ENCODE results near the gene TNNT2. TPM values are rescaled to one million over a fixed set of nuclear protein-coding genes. Genes with fewer than 3 reads are reported as not detected.

TNNT2 gene
- total RNA-seq, 1 experiment from 2014 or later: not detected

GRCh38 chr1:201348211-201348566 lies 29.3 kb downstream of the TNNT2 start:
- Histone ChIP-seq H3K4me1 (ENCODE audit: control insufficient read depth, insufficient read depth, low read length) (no peaks in the 10 kb centered on the region), H3K36me3 (ENCODE audit: control insufficient read depth, insufficient read depth, low read length) (no peaks in the 10 kb centered on the region), H3K27ac (ENCODE audit: low read length) (no peak overlapping the region), H3K9me3 (ENCODE audit: control insufficient read depth, insufficient read depth, low read depth, low read length) (no peaks in the 10 kb centered on the region), H3K27me3 (ENCODE audit: control insufficient read depth, insufficient read depth, low read length) (peaks cover 2% of the 10 kb centered on the region), H3K4me3 (ENCODE audit: low read depth in 2 of 2, low read length in 2 of 2) (no peak overlapping the region)
- DNase-seq (ENCODE audit: low read depth, low spot score) (no peak), ATAC-seq (peak; percentile 88)
- no TSS peak for BruUV-seq (replicated peaks)
- intact Hi-C loops (cut with micrococcal nuclease; ENCODE audit: unreplicated experiment): loop anchor here (5.0 kb wide), 1 partner anchor 96 kb away; no protein-coding TSS in a partner anchor
- peak; percentile 83 for TF ChIP-seq CTCF (IDR thresholded peaks at IDR 0.05)
- TF ChIP-seq POLR2AphosphoS5 (IDR thresholded peaks at IDR 0.05; ENCODE audit: low read depth, low read length): no peak
- TF ChIP-seq TCF7L2 (IDR thresholded peaks at IDR 0.05; ENCODE audit: low read depth, low read length): no peak
- ChIA-PET POLR2A (no interaction called here), CTCF (interaction anchor here (0.6 to 1.1 kb wide), 3 partner anchors 73 to 346 kb away, joined by 3 to 6 read pairs (median 3); no protein-coding TSS in a partner anchor)
- in situ Hi-C loops (cut with HindIII; ENCODE audit: low pct_unique_long_range_greater_than_20kb, low sequenced_read_pairs): no loop called here

- no peaks in the 10 kb centered on the region for H3K4me1 ChIP-seq (ENCODE audit: control insufficient read depth, insufficient read depth, low read length)
- TF ChIP-seq REST (IDR thresholded peaks at IDR 0.05; ENCODE audit: insufficient read depth in 1 of 2, low read depth in 2 of 2, low read length in 1 of 2): no peak
- TF ChIP-seq CTCF (IDR thresholded peaks at IDR 0.05): no peak
- TF ChIP-seq TCF7L2 (IDR thresholded peaks at IDR 0.05; ENCODE audit: low read depth, low read length): no peak
- no peak for TF ChIP-seq SIN3A (IDR thresholded peaks at IDR 0.05; ENCODE audit: borderline replicate concordance, insufficient read depth, low read depth, low read length)
- TF ChIP-seq POLR2AphosphoS5 (IDR thresholded peaks at IDR 0.05; ENCODE audit: low read depth, low read length): no peak
- POLR2A ChIA-PET: interaction anchor here (0.6 kb wide), 1 partner anchor 62 kb away, joined by 4 read pairs; no protein-coding TSS in a partner anchor
- CTCF ChIA-PET: interaction anchor here (0.6 to 1.7 kb wide), 9 partner anchors 12 to 346 kb away, joined by 3 to 8 read pairs (median 3); no protein-coding TSS in a partner anchor
- no peaks in the 10 kb centered on the region for H3K36me3 ChIP-seq (ENCODE audit: control insufficient read depth, insufficient read depth, low read length)
- no peak overlapping the region for H3K4me3 ChIP-seq (ENCODE audit: low read depth in 2 of 2, low read length in 2 of 2)
- intact Hi-C loops (cut with micrococcal nuclease; ENCODE audit: unreplicated experiment) (loop anchor here (5.0 kb wide), 1 partner anchor 95 kb away; no protein-coding TSS in a partner anchor), in situ Hi-C loops (cut with HindIII; ENCODE audit: low pct_unique_long_range_greater_than_20kb, low sequenced_read_pairs) (no loop called here)
- no TSS peak for BruUV-seq (replicated peaks)
- DNase-seq (ENCODE audit: low read depth, low spot score) (no peak), ATAC-seq (no peak)
- peaks cover 2% of the 10 kb centered on the region for H3K27me3 ChIP-seq (ENCODE audit: control insufficient read depth, insufficient read depth, low read length)
- H3K27ac ChIP-seq (ENCODE audit: low read length): no peak overlapping the region
- H3K9me3 ChIP-seq (ENCODE audit: control insufficient read depth, insufficient read depth, low read depth, low read length): no peaks in the 10 kb centered on the region
These were observed 29.8 kb downstream of the TNNT2 start for GRCh38 chr1:201347498-201348210.

All from Panc1 (cell line).